WTC11 (cell line): ENCODE results near the gene EPDR1.

ENCODE experiments used
- GRHL2 ChIP-seq: fragments of 250-450 bp; sonication (Bioruptor Pico); IDR thresholded peaks from 2 replicates; pipeline ENCODE4 v1.8.0; 2022; ENCODE audit warnings: mild to moderate bottlenecking, moderate library complexity; ENCODE audit not compliant: insufficient replicate concordance, severe bottlenecking
- JUN ChIP-seq: sonication (generic); formaldehyde crosslinking; IDR thresholded peaks from 2 replicates; pipeline ENCODE4 v1.8.0; 2023; ENCODE audit warnings: mild to moderate bottlenecking, missing genetic modification reagents
- RELA ChIP-seq: sonication (generic); formaldehyde crosslinking; IDR thresholded peaks from 2 replicates; pipeline ENCODE4 v1.8.1; 2022; ENCODE audit warnings: missing genetic modification reagents, mild to moderate bottlenecking, borderline replicate concordance
- SOX15 ChIP-seq: fragments of 250-450 bp; sonication (Bioruptor Pico); IDR thresholded peaks from 2 replicates; pipeline ENCODE4 v1.9.0; 2021; ENCODE audit warnings: mild to moderate bottlenecking
- SP1 ChIP-seq: sonication (generic); formaldehyde crosslinking; conservative IDR thresholded peaks from 2 replicates; pipeline ENCODE4 v1.8.1; 2022; ENCODE audit warnings: missing genetic modification reagents
- TEAD1 ChIP-seq: sonication (generic); formaldehyde crosslinking; IDR thresholded peaks from 2 replicates; pipeline ENCODE4 v1.8.0; 2022; ENCODE audit warnings: mild to moderate bottlenecking, missing genetic modification reagents
- TF ChIP-seq, protein P1 (sequence below): fragments of 200-600 bp; IDR thresholded peaks from 2 replicates; pipeline ENCODE4 v1.8.0; 2022; ENCODE audit warnings: antibody characterized with exemption
- TF ChIP-seq, protein P2 (sequence below): sonication (generic); formaldehyde crosslinking; IDR thresholded peaks from 2 replicates; pipeline ENCODE4 v1.8.1; 2023; ENCODE audit warnings: mild to moderate bottlenecking, missing genetic modification reagents, moderate library complexity
- TF ChIP-seq, protein P3 (sequence below): sonication (generic); formaldehyde crosslinking; IDR thresholded peaks from 2 replicates; pipeline ENCODE4 v1.8.1; 2022; ENCODE audit warnings: low read depth, missing genetic modification reagents, borderline replicate concordance
- TF ChIP-seq, protein P4 (sequence below): sonication (generic); formaldehyde crosslinking; IDR thresholded peaks from 2 replicates; pipeline ENCODE4 v1.8.0; 2022; ENCODE audit warnings: mild to moderate bottlenecking, missing genetic modification reagents
- TF ChIP-seq, protein P5 (sequence below): sonication (generic); formaldehyde crosslinking; IDR thresholded peaks from 2 replicates; pipeline ENCODE4 v1.8.0; 2023; ENCODE audit warnings: missing genetic modification reagents
- TF ChIP-seq, protein P6 (sequence below): sonication (generic); formaldehyde crosslinking; IDR thresholded peaks from 2 replicates; pipeline ENCODE4 v1.8.0; 2022; ENCODE audit warnings: mild to moderate bottlenecking, missing genetic modification reagents

DNA sequence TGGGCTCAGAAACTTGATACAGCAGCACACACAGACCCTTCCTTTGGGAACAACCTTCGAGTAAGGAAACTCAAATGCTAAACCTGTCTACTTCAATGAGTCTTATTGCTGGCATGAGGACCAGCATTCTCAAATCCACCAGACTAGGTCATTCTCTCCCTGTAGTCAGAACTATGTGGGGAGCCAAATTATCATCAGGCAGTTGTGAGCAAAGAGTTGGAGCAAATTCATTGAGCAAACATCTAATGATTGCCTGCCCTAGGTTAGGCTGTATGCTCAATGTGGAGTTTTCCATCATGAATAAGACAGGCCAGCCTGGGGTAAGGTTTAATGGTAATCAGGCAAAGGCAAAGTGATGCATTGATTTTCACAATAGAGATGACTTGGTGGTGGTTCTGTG, 3.6 kb downstream of the EPDR1 start:
- TF ChIP-seq, protein P1, sequence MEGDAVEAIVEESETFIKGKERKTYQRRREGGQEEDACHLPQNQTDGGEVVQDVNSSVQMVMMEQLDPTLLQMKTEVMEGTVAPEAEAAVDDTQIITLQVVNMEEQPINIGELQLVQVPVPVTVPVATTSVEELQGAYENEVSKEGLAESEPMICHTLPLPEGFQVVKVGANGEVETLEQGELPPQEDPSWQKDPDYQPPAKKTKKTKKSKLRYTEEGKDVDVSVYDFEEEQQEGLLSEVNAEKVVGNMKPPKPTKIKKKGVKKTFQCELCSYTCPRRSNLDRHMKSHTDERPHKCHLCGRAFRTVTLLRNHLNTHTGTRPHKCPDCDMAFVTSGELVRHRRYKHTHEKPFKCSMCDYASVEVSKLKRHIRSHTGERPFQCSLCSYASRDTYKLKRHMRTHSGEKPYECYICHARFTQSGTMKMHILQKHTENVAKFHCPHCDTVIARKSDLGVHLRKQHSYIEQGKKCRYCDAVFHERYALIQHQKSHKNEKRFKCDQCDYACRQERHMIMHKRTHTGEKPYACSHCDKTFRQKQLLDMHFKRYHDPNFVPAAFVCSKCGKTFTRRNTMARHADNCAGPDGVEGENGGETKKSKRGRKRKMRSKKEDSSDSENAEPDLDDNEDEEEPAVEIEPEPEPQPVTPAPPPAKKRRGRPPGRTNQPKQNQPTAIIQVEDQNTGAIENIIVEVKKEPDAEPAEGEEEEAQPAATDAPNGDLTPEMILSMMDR: no peak
- TF ChIP-seq SP1 (CRISPR knock-in tag) (no peak), RELA (CRISPR knock-in tag) (no peak), JUN (no peak), TEAD1 (CRISPR knock-in tag) (no peak), GRHL2 (CRISPR knock-in tag) (no peak), SOX15 (no peak)
- TF ChIP-seq, protein P2, sequence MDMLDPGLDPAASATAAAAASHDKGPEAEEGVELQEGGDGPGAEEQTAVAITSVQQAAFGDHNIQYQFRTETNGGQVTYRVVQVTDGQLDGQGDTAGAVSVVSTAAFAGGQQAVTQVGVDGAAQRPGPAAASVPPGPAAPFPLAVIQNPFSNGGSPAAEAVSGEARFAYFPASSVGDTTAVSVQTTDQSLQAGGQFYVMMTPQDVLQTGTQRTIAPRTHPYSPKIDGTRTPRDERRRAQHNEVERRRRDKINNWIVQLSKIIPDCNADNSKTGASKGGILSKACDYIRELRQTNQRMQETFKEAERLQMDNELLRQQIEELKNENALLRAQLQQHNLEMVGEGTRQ (CRISPR knock-in tag): no peak
- TF ChIP-seq, protein P3, sequence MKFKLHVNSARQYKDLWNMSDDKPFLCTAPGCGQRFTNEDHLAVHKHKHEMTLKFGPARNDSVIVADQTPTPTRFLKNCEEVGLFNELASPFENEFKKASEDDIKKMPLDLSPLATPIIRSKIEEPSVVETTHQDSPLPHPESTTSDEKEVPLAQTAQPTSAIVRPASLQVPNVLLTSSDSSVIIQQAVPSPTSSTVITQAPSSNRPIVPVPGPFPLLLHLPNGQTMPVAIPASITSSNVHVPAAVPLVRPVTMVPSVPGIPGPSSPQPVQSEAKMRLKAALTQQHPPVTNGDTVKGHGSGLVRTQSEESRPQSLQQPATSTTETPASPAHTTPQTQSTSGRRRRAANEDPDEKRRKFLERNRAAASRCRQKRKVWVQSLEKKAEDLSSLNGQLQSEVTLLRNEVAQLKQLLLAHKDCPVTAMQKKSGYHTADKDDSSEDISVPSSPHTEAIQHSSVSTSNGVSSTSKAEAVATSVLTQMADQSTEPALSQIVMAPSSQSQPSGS (CRISPR knock-in tag): no peak
- TF ChIP-seq, protein P4, sequence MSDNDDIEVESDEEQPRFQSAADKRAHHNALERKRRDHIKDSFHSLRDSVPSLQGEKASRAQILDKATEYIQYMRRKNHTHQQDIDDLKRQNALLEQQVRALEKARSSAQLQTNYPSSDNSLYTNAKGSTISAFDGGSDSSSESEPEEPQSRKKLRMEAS (CRISPR knock-in tag): no peak
- TF ChIP-seq, protein P5, sequence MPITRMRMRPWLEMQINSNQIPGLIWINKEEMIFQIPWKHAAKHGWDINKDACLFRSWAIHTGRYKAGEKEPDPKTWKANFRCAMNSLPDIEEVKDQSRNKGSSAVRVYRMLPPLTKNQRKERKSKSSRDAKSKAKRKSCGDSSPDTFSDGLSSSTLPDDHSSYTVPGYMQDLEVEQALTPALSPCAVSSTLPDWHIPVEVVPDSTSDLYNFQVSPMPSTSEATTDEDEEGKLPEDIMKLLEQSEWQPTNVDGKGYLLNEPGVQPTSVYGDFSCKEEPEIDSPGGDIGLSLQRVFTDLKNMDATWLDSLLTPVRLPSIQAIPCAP (CRISPR knock-in tag): no peak
- TF ChIP-seq, protein P6, sequence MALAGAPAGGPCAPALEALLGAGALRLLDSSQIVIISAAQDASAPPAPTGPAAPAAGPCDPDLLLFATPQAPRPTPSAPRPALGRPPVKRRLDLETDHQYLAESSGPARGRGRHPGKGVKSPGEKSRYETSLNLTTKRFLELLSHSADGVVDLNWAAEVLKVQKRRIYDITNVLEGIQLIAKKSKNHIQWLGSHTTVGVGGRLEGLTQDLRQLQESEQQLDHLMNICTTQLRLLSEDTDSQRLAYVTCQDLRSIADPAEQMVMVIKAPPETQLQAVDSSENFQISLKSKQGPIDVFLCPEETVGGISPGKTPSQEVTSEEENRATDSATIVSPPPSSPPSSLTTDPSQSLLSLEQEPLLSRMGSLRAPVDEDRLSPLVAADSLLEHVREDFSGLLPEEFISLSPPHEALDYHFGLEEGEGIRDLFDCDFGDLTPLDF (CRISPR knock-in tag): no peak
